Keratinocyte (primary cell): ENCODE measurements around the gene ST8SIA5. TPM values are rescaled to one million over a fixed set of nuclear protein-coding genes. Genes with fewer than 3 reads are reported as not detected.

Experiments
- DNase-seq: peaks from one replicate; pipeline ENCODE4 v3.0.0-alpha.2; 2011; ENCODE audit warnings: low read depth, missing footprints, low spot score
- FAIRE-seq: peaks from 2 replicates; lab custom pipeline; 2011; peaks lifted over from hg19 to GRCh38; lab: Jason Lieb, UNC
- H2AFZ ChIP-seq: 2 replicates; pipeline ENCODE4 v1.6.0; 2012; ENCODE audit warnings: low read length, control low read depth, inconsistent platforms; ENCODE audit not compliant: control insufficient read depth
- H3K27ac ChIP-seq: 2 replicates; pipeline ENCODE4 v1.5.1; 2011; ENCODE audit warnings: low read length; ENCODE audit not compliant: control insufficient read depth, insufficient read depth
- H3K27me3 ChIP-seq: 3 replicates; pipeline ENCODE4 v1.6.0; 2011; ENCODE audit warnings: low read length; ENCODE audit not compliant: control insufficient read depth, insufficient read depth; ENCODE audit errors: extremely low read depth
- H3K36me3 ChIP-seq, 2 experiments: 2 replicates in 1 of 2; 3 replicates in 1 of 2; pipeline ENCODE4 v1.5.1; 2011; ENCODE audit warnings: low read length in 2 of 2, mild to moderate bottlenecking in 1 of 2; ENCODE audit not compliant: control insufficient read depth in 2 of 2, insufficient read depth in 2 of 2; ENCODE audit errors: extremely low read depth in 1 of 2
- H3K4me1 ChIP-seq: 3 replicates; pipeline ENCODE4 v1.5.1; 2011; ENCODE audit warnings: low read length; ENCODE audit not compliant: control insufficient read depth, insufficient read depth; ENCODE audit errors: extremely low read depth
- H3K4me2 ChIP-seq: 3 replicates; pipeline ENCODE4 v1.6.0; 2011; ENCODE audit warnings: low read depth, low read length; ENCODE audit not compliant: control insufficient read depth, insufficient read depth; ENCODE audit errors: extremely low read depth
- H3K4me3 ChIP-seq, 3 experiments: fragments of 200-600 bp in 1 of 3; sonication (generic) in 1 of 3; 2 replicates in 2 of 3; 3 replicates in 1 of 3; pipeline ENCODE4 v1.5.1; 2011 to 2016; ENCODE audit warnings: low read length in 3 of 3, mild to moderate bottlenecking in 3 of 3, control low read depth in 2 of 3, inconsistent platforms in 1 of 3, low read depth in 1 of 3, mixed read lengths in 1 of 3, mixed run types in 1 of 3, moderate library complexity in 1 of 3; ENCODE audit not compliant: control insufficient read depth in 2 of 3, insufficient read depth in 2 of 3; ENCODE audit errors: extremely low read depth in 1 of 3
- H3K79me2 ChIP-seq: 2 replicates; pipeline ENCODE4 v1.6.0; 2012; ENCODE audit warnings: low read length; ENCODE audit not compliant: control insufficient read depth, insufficient read depth
- H3K9ac ChIP-seq: 3 replicates; pipeline ENCODE4 v1.6.0; 2011; ENCODE audit warnings: low read length; ENCODE audit not compliant: control insufficient read depth, insufficient read depth; ENCODE audit errors: extremely low read depth
- H3K9me1 ChIP-seq: 3 replicates; pipeline ENCODE4 v1.6.0; 2011; ENCODE audit warnings: low read length; ENCODE audit not compliant: control insufficient read depth, insufficient read depth; ENCODE audit errors: extremely low read depth
- H3K9me3 ChIP-seq: 2 replicates; pipeline ENCODE4 v1.5.1; 2012; ENCODE audit warnings: low read depth, low read length; ENCODE audit not compliant: control insufficient read depth
- H4K20me1 ChIP-seq: 3 replicates; pipeline ENCODE4 v1.6.0; 2011; ENCODE audit warnings: low read length; ENCODE audit not compliant: control insufficient read depth, insufficient read depth; ENCODE audit errors: extremely low read depth
- CTCF ChIP-seq, 3 experiments: IDR thresholded peaks in 1 of 3; conservative IDR thresholded peaks in 1 of 3; optimal IDR thresholded peaks in 1 of 3; 2 replicates in 2 of 3; 3 replicates in 1 of 3; pipeline versions ENCODE3 to v1.5.1; 2011; ENCODE audit warnings: low read length in 3 of 3, mild to moderate bottlenecking in 3 of 3, moderate library complexity in 2 of 3, control low read depth in 1 of 3, inconsistent platforms in 1 of 3; ENCODE audit not compliant: insufficient read depth in 2 of 3; ENCODE audit errors: extremely low read depth in 1 of 3
- EZH2 ChIP-seq: IDR thresholded peaks from one replicate; pipeline ENCODE4 v1.6.1; 2012; ENCODE audit warnings: inconsistent platforms, mild to moderate bottlenecking, low read length, moderate library complexity
- dilution Hi-C: fragments of 300-500 bp; cut with MboI; formaldehyde crosslinking; loops from one replicate; pipeline ENCODE4 v1.7.0; 2020; ENCODE audit warnings: low sequenced_read_pairs; ENCODE audit not compliant: extremely low pct_ligation_motif_present
- polyA plus RNA-seq, 5 experiments: library from polyadenylated mRNA; depleted of rRNA in 3 of 5; stranded (reverse) in 3 of 5; stranded (forward) in 1 of 5; unstranded in 1 of 5; fragments of >200 nt; gene quantifications; 1 replicate in 1 of 5; 2 replicates in 3 of 5; 3 replicates in 1 of 5; pipeline versions ENCODE4 v1.2.1 to v1.2.3, GENCODE V29; 2011 to 2012; ENCODE audit warnings: missing spikeins in 2 of 5, low read depth in 1 of 5, low replicate concordance in 1 of 5

Gene ST8SIA5
- polyA plus RNA-seq, 1 donor (not counting 4 experiments of a cell fraction or from before 2014, with no cell fraction given) = under 0.01 TPM

- no peaks in the 10 kb centered on the region for H3K4me1 ChIP-seq
- no peak for FAIRE-seq
- dilution Hi-C loops = no loop called here
Measured at GRCh38 chr18:46646468-46646867, 110.4 kb downstream of the ST8SIA5 start.

GRCh38 chr18:46642561-46642960 lies 114.3 kb downstream of the ST8SIA5 start:
- Histone ChIP-seq H3K9me3 (no peaks in the 10 kb centered on the region), H3K4me2 (no peak overlapping the region), H3K27me3 (no peaks in the 10 kb centered on the region), H3K36me3 (no peaks in the 10 kb centered on the region), H3K9ac (no peak overlapping the region), H4K20me1 (no peaks in the 10 kb centered on the region), H3K9me1 (no peaks in the 10 kb centered on the region), H3K27ac (no peak overlapping the region), H3K4me3 (no peak overlapping the region), H2AFZ (no peak overlapping the region), H3K4me1 (no peaks in the 10 kb centered on the region), H3K79me2 (no peaks in the 10 kb centered on the region)
- FAIRE-seq = no peak
- TF ChIP-seq EZH2 = no peak
- TF ChIP-seq CTCF (optimal IDR thresholded peaks at IDR 0.05 in 1 of 3, IDR thresholded peaks at IDR 0.05 in 1 of 3, conservative IDR thresholded peaks at IDR 0.05 in 1 of 3; ENCODE audit: extremely low read depth in 1 of 3, insufficient read depth in 2 of 3, low read length in 3 of 3) = no peak
- no peak for DNase-seq
- dilution Hi-C loops = no loop called here

More at GRCh38 chr18:46646468-46646867, 110.4 kb downstream of the ST8SIA5 start:
- Histone ChIP-seq H3K36me3 (no peaks in the 10 kb centered on the region), H3K4me2 (no peak overlapping the region), H4K20me1 (no peaks in the 10 kb centered on the region), H3K9me3 (no peaks in the 10 kb centered on the region), H3K4me3 (no peak overlapping the region), H3K79me2 (no peaks in the 10 kb centered on the region), H3K27ac (no peak overlapping the region), H2AFZ (no peak overlapping the region), H3K9me1 (no peaks in the 10 kb centered on the region), H3K27me3 (peaks cover 10% of the 10 kb centered on the region), H3K9ac (no peak overlapping the region)
- TF ChIP-seq EZH2 (no peak), CTCF (optimal IDR thresholded peaks at IDR 0.05 in 1 of 3, IDR thresholded peaks at IDR 0.05 in 1 of 3, conservative IDR thresholded peaks at IDR 0.05 in 1 of 3; ENCODE audit: extremely low read depth in 1 of 3, insufficient read depth in 2 of 3, low read length in 3 of 3) (no peak)
- no peak for DNase-seq
